Body of pancreas (tissue), 4 donors: Measurements from ENCODE around the gene ENTREP3. TPM values are rescaled to one million over a fixed set of nuclear protein-coding genes. Genes with fewer than 3 reads are reported as not detected.
"Not testable (repeated sequence)": the region's sequence is repeated elsewhere in the genome, so short reads cannot be mapped to it uniquely, and the experiment has no call there.

Experiments used
- ATAC-seq: fragments of 150-250 bp; one replicate; pipeline ENCODE4 v1.9.1; 2016
- DNase-seq, 4 donors: peaks; one replicate each; pipeline ENCODE4 v3.0.0-alpha.2; 2019
- H3K27ac ChIP-seq, 4 donors: fragments of 200-600 bp; sonication (generic); 1 replicate in 3 of 4; 2 replicates in 1 of 4; pipeline versions ENCODE4 v1.5.1 to v1.6.1; 2016 to 2019; ENCODE audit warnings: mild to moderate bottlenecking in 1 of 4, mixed read lengths in 1 of 4, moderate library complexity in 1 of 4
- H3K27me3 ChIP-seq, 2 donors: fragments of 200-600 bp; sonication (generic); one replicate each; pipeline ENCODE4 v1.6.0; 2016; ENCODE audit warnings: mild to moderate bottlenecking in 1 of 2
- H3K36me3 ChIP-seq, 2 donors: fragments of 200-600 bp; sonication (generic); replicated peaks in 1 of 2; 2 replicates each; pipeline ENCODE4 v1.5.1; 2016; ENCODE audit warnings: low read depth in 2 of 2; ENCODE audit not compliant: insufficient read depth in 1 of 2
- H3K4me1 ChIP-seq: fragments of 200-600 bp; sonication (generic); one replicate; pipeline ENCODE4 v1.6.0; 2016
- H3K4me3 ChIP-seq, 2 donors: fragments of 200-600 bp; sonication (generic); 1 replicate in 1 of 2; 2 replicates in 1 of 2; pipeline ENCODE4 v1.5.1; 2016 to 2019
- H3K9me3 ChIP-seq, 3 donors: fragments of 200-600 bp; sonication (generic); 1 replicate in 2 of 3; 2 replicates in 1 of 3; pipeline ENCODE4 v1.5.1; 2016
- CTCF ChIP-seq, 7 experiments: fragments of 450-650 bp in 4 of 7; fragments of 200-600 bp in 3 of 7; sonication (generic) in 3 of 7; IDR thresholded peaks; one replicate each; pipeline ENCODE4 v1.5.1; 2016 to 2019; ENCODE audit warnings: antibody characterized with exemption in 7 of 7
- POLR2A ChIP-seq, 3 donors: fragments of 450-650 bp; IDR thresholded peaks; one replicate each; pipeline ENCODE4 v1.6.1; 2016; ENCODE audit warnings: antibody characterized with exemption in 3 of 3, mild to moderate bottlenecking in 2 of 3
- WGBS, 2 donors: methylation state at CpG; one replicate each; pipeline ENCODE4 v1.1.5; 2017; 5-methylcytosine and 5-hydroxymethylcytosine counted together
- intact Hi-C: fragments of 100-400 bp; cut with DNase I; formaldehyde crosslinking; loops from one replicate; pipeline ENCODE4 v1.15.1; 2023
- total RNA-seq, 2 donors: library from RNA; depleted of rRNA; stranded (reverse); fragments of >200 nt; gene quantifications; one replicate each; pipeline ENCODE4 v1.1.0, GENCODE V29; 2016

Gene ENTREP3
- total RNA-seq, 2 donors from 2014 or later: 6.2 to 12.2 TPM

DNA sequence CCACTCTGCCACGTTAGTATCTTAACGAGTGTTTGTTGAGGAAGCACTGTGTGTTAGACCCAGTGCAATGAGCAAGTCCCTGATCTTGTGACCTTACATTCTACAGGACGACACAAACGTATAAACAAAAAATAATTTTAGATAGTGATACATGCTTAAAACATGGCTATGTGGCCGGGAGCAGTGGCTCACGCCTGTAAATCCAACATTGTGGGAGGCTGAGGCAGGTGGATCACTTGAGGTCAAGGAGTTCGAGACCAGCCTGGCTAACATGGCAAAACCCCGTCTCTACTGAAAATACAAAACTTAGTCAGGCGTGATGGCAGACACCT, 27.2 kb downstream of the ENTREP3 start:
- no peak for ATAC-seq
- intact Hi-C loops: loop anchor here (10.0 kb wide), 1 partner anchor 53 kb away; the partner anchor contains the start of genes KRTCAP2 and TRIM46
- no peak overlapping the region for H3K4me3 ChIP-seq
- H3K27ac ChIP-seq: peak overlapping the region; percentile 50 to 88 (median 64)
- H3K9me3 ChIP-seq: no peaks in the 10 kb centered on the region
- 63 to 73% methylated on average over 7 to 9 of the region's 9 CpGs for WGBS, 2 donors
- no peaks in the 10 kb centered on the region for H3K36me3 ChIP-seq
- peaks cover 29% of the 10 kb centered on the region for H3K4me1 ChIP-seq
- TF ChIP-seq CTCF (IDR thresholded peaks at IDR 0.05) (no peak), POLR2A (IDR thresholded peaks at IDR 0.05) (no peak)
- no peaks in the 10 kb centered on the region for H3K27me3 ChIP-seq
- no peak for DNase-seq

DNA sequence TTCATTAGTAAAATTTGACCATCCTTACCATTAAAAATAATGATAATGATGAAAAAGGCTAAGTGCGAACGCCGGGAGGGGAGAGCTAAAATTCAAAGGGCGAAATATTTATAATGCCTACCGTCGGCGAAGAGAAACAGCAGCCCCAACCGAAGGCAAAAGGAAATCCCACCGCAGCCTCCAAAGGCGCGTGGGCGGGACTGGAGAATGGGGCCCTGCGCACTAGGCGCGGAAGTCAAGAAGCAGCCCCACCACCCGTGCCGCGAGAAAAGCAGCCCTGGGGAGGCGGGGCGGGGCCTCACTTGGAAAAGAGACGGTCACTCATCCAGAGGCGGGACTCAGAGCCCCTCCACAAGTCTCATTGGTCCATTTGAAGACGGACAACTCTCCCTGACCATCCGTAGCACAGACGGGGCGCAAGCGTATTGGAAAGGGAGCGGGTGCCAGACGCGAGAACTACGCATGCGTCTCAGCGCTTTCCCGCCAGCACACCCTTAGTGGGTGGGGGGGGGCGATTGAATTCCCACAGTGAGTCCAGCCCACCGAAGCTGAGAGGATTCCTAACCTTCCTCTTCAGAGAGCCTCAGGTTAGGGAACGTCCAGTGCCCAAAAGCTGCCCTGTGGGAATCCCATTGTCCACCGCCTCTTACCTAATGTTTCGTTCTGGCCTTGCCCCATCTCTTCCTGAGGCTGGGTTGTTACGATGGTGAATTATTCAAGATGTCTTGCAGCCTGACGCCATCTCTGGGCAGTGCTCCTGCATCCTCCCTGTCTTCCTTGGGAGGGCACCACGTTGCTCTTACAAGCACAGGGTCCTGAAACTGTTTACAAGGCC, 27.8 kb downstream of the ENTREP3 start:
- H3K9me3 ChIP-seq: no peaks in the 10 kb centered on the region
- 2% methylated on average over 32 to 41 of the region's 42 CpGs for WGBS, 2 donors
- DNase-seq (peak; percentile 98 to 99 (median 98)), ATAC-seq (peak; percentile 99)
- intact Hi-C loops: loop anchor here (10.0 kb wide), 1 partner anchor 53 kb away; the partner anchor contains the start of genes KRTCAP2 and TRIM46
- peak overlapping the region in 1 of 2 donors; percentile 65 for H3K4me3 ChIP-seq
- H3K27ac ChIP-seq: peak overlapping the region; percentile 50 to 88 (median 68)
- H3K27me3 ChIP-seq: no peaks in the 10 kb centered on the region
- no peaks in the 10 kb centered on the region for H3K36me3 ChIP-seq
- TF ChIP-seq CTCF (IDR thresholded peaks at IDR 0.05) (no peak), POLR2A (IDR thresholded peaks at IDR 0.05) (peak; percentile 24 to 79 (median 71))
- H3K4me1 ChIP-seq: peaks cover 26% of the 10 kb centered on the region

DNA sequence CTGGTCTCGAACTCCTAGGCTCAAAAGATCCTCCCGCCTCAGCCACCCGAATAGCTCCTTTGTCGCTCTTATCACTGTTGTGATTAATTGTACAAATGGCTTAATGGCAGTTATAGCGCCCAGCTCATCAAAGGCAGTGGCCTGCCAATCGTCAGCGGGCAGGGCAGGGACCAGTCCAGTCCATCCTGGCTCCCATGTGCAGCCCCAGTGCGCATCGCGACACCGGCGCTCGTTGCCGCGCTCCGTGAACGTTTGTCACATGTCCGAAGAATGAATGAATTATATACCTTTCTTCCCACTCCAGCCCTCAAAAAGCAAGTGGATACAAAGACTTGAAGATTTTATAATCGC, 28.4 kb downstream of the ENTREP3 start:
- Histone ChIP-seq H3K4me3 (peak overlapping the region in 1 of 2 donors; percentile 65), H3K4me1 (peaks cover 20% of the 10 kb centered on the region), H3K36me3 (no peaks in the 10 kb centered on the region), H3K27ac (peak overlapping the region; percentile 28 to 88 (median 68)), H3K9me3 (no peaks in the 10 kb centered on the region), H3K27me3 (no peaks in the 10 kb centered on the region)
- peak; percentile 38 for ATAC-seq
- peak; percentile 41 to 49 (median 44) for DNase-seq
- intact Hi-C loops: loop anchor here (10.0 kb wide), 1 partner anchor 52 kb away; the partner anchor contains the start of genes KRTCAP2 and TRIM46
- WGBS, 2 donors: 0% methylated on average over 16 to 19 of the region's 19 CpGs
- no peak for TF ChIP-seq POLR2A (IDR thresholded peaks at IDR 0.05)
- TF ChIP-seq CTCF (IDR thresholded peaks at IDR 0.05): peak in 1 of 7 experiments; percentile 6

GRCh38 chr1:155226188-155226909, 28.9 kb downstream of the ENTREP3 start:
- H3K4me3 ChIP-seq: peak overlapping the region in 1 of 2 donors; percentile 65
- no peaks in the 10 kb centered on the region for H3K9me3 ChIP-seq
- ATAC-seq (peak; percentile 26), DNase-seq (peak; percentile 72 to 82 (median 77))
- no peaks in the 10 kb centered on the region for H3K36me3 ChIP-seq
- H3K4me1 ChIP-seq: peaks cover 19% of the 10 kb centered on the region
- WGBS, 2 donors: 0% methylated on average over 7 of the region's 7 CpGs
- intact Hi-C loops: loop anchor here (10.0 kb wide), 1 partner anchor 52 kb away; the partner anchor contains the start of genes KRTCAP2 and TRIM46
- TF ChIP-seq POLR2A (IDR thresholded peaks at IDR 0.05): no peak
- peak in 6 of 7 experiments; percentile 24 to 81 (median 58) for TF ChIP-seq CTCF (IDR thresholded peaks at IDR 0.05)
- peak overlapping the region; percentile 28 to 88 (median 68) for H3K27ac ChIP-seq
- no peaks in the 10 kb centered on the region for H3K27me3 ChIP-seq

- not testable (repeated sequence) for H3K27me3 ChIP-seq, ATAC-seq, H3K4me3 ChIP-seq, DNase-seq, H3K36me3 ChIP-seq, H3K9me3 ChIP-seq
- H3K27ac ChIP-seq: peak overlapping the region in 1 of 4 donors; percentile 58
- 91% methylated on average over 8 of the region's 8 CpGs for WGBS, 2 donors
- intact Hi-C loops: loop anchor here (10.0 kb wide), 1 partner anchor 51 kb away; the partner anchor contains the start of genes KRTCAP2 and TRIM46
- H3K4me1 ChIP-seq: peaks cover 19% of the 10 kb centered on the region
Measured at GRCh38 chr1:155225404-155225759, 29.9 kb downstream of the ENTREP3 start.
